Loucy (cell line): ENCODE results near the gene NHSL2.

ENCODE experiments used
- H2AFZ ChIP-seq: fragments of 200-600 bp; sonication (generic); 2 replicates; pipeline ENCODE4 v1.6.0; 2016; ENCODE audit warnings: antibody characterized with exemption, mild to moderate bottlenecking, low read length, moderate library complexity
- H3F3A ChIP-seq: fragments of 200-600 bp; 2 replicates; pipeline ENCODE4 v1.6.0; 2016; ENCODE audit warnings: antibody characterized with exemption, low read depth, mild to moderate bottlenecking
- H3K27me3 ChIP-seq: fragments of 200-600 bp; sonication (generic); 2 replicates; pipeline ENCODE4 v1.6.1; 2014; ENCODE audit warnings: low read length, mild to moderate bottlenecking; ENCODE audit not compliant: insufficient read depth, poor library complexity, severe bottlenecking
- H3K36me3 ChIP-seq: fragments of 200-600 bp; sonication (generic); 2 replicates; pipeline ENCODE4 v1.6.1; 2016; ENCODE audit warnings: low read length; ENCODE audit not compliant: insufficient read depth
- H3K4me1 ChIP-seq: fragments of 200-600 bp; sonication (generic); 2 replicates; pipeline ENCODE4 v1.5.1; 2014; ENCODE audit warnings: low read length, mild to moderate bottlenecking; ENCODE audit not compliant: insufficient read depth, poor library complexity, severe bottlenecking
- H3K4me2 ChIP-seq: fragments of 200-600 bp; sonication (generic); 2 replicates; pipeline ENCODE4 v1.6.0; 2014; ENCODE audit warnings: antibody characterized with exemption, low read length, low read depth, mild to moderate bottlenecking; ENCODE audit not compliant: poor library complexity, severe bottlenecking
- H3K4me3 ChIP-seq: fragments of 200-600 bp; sonication (generic); 2 replicates; pipeline ENCODE4 v1.5.1; 2014; ENCODE audit warnings: low read length, mild to moderate bottlenecking, mixed read lengths; ENCODE audit not compliant: poor library complexity, severe bottlenecking
- H3K79me2 ChIP-seq: fragments of 200-600 bp; sonication (generic); 2 replicates; pipeline ENCODE4 v1.6.1; 2014; ENCODE audit warnings: low read length; ENCODE audit not compliant: insufficient read depth
- H3K9ac ChIP-seq: fragments of 200-600 bp; sonication (generic); 2 replicates; pipeline ENCODE4 v1.6.0; 2014; ENCODE audit warnings: mild to moderate bottlenecking, low read depth, low read length, moderate library complexity; ENCODE audit not compliant: poor library complexity, severe bottlenecking
- H3K9me2 ChIP-seq: fragments of 200-600 bp; sonication (generic); replicated peaks from 2 replicates; pipeline ENCODE4 v1.6.1; 2016; ENCODE audit warnings: low read depth, low read length, mixed read lengths
- H3K9me3 ChIP-seq: fragments of 200-600 bp; sonication (generic); 2 replicates; pipeline ENCODE4 v1.6.1; 2014; ENCODE audit warnings: mild to moderate bottlenecking, antibody characterized with exemption, low read length, low read depth; ENCODE audit not compliant: insufficient read depth
- H4K20me1 ChIP-seq: fragments of 200-600 bp; sonication (generic); 2 replicates; pipeline ENCODE4 v1.6.0; 2014; ENCODE audit warnings: antibody characterized with exemption, low read length, mild to moderate bottlenecking; ENCODE audit not compliant: insufficient read depth, poor library complexity, severe bottlenecking
- CTCF ChIP-seq: fragments of 200-600 bp; sonication (generic); conservative IDR thresholded peaks from 2 replicates; pipeline ENCODE4 v1.5.1; 2014; ENCODE audit warnings: mild to moderate bottlenecking, antibody characterized with exemption, low read length
- EZH2phosphoT487 ChIP-seq: fragments of 200-600 bp; IDR thresholded peaks from 2 replicates; pipeline ENCODE4 v1.6.1; 2018; ENCODE audit warnings: antibody characterized with exemption, mild to moderate bottlenecking, moderate library complexity, borderline replicate concordance

NHSL2 gene

GRCh38 chrX:72107320-72107719, 196.7 kb downstream of the NHSL2 start:
- no peak overlapping the region for H3K4me2 ChIP-seq
- no peaks in the 10 kb centered on the region for H3K36me3 ChIP-seq
- no peaks in the 10 kb centered on the region for H4K20me1 ChIP-seq
- no peak overlapping the region for H2AFZ ChIP-seq
- H3K9me2 ChIP-seq, result no peaks in the 10 kb centered on the region
- no peaks in the 10 kb centered on the region for H3K9me3 ChIP-seq
- TF ChIP-seq EZH2phosphoT487, result no peak
- 0 out of 2 replicates have a peak, but pooled peaks have one; percentile 9 for TF ChIP-seq CTCF
- H3K9ac ChIP-seq, result no peak overlapping the region
- H3F3A ChIP-seq, result no peaks in the 10 kb centered on the region
- no peaks in the 10 kb centered on the region for H3K27me3 ChIP-seq
- H3K4me3 ChIP-seq, result no peak overlapping the region
- H3K79me2 ChIP-seq, result no peaks in the 10 kb centered on the region
- H3K4me1 ChIP-seq, result peaks cover 21% of the 10 kb centered on the region

DNA sequence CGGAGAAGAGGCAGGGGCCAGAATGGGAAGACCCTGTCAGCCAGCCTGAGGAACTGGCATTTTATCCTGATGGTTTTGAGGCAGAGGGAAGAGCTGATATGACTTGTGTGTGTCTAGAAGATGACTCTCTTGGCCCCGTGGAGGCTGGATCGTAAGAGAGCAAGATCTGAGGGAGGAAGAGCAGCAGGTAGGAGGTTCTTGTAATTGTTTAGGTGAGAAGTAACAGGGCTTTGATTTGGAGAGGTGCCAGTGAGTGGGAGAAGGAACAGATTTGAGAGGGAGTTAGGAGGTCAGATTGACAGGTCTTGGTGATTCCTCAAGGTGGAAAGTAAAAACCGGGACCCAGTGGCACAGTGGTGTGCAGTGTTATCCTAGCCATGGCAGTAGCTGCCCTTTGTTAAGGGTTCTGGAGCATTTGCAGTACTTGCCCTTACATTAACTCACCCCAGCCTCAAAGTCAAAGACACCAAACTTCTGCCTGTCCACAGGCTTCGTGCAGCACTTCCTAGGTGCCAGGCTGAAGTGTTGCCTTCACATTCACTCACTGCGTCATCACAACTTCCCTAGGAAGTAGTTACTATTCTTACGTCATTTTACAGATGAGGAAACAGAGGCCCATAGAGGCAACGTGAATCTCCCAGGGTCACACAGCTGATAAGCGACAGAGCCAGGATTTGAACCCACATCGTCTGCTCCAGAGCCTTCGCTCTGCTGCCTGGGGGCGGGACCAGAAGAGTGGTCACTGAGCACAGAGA, 197.4 kb downstream of the NHSL2 start:
- H3K36me3 ChIP-seq, result no peaks in the 10 kb centered on the region
- H3K4me1 ChIP-seq, result peaks cover 15% of the 10 kb centered on the region
- no peak overlapping the region for H3K4me2 ChIP-seq
- H3K9me2 ChIP-seq, result no peaks in the 10 kb centered on the region
- no peak overlapping the region for H3K4me3 ChIP-seq
- H3K27me3 ChIP-seq, result no peaks in the 10 kb centered on the region
- no peak overlapping the region for H3K9ac ChIP-seq
- H2AFZ ChIP-seq, result no peak overlapping the region
- no peaks in the 10 kb centered on the region for H4K20me1 ChIP-seq
- no peak for TF ChIP-seq CTCF
- no peak for TF ChIP-seq EZH2phosphoT487
- H3K9me3 ChIP-seq, result no peaks in the 10 kb centered on the region
- H3K79me2 ChIP-seq, result no peaks in the 10 kb centered on the region
- no peaks in the 10 kb centered on the region for H3F3A ChIP-seq

DNA sequence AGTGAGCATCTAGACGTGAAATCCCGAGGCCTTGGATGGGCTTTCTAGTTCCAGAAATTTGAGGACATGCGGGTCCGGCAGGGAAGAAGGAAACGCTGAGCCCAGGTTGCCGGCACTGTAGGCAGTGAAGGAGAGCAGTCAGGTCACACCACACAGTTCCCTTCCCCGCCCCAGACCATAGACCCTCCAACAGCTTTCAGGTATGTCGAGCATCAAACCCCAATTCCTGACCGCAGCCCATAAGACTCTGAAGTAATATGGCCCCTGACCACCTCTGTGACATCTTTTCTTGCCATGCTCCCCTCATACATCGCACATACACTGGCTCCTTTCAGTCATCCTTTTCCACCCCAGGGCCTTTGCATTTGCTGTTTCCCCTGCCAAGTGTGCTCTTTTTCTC, 198.0 kb downstream of the NHSL2 start:
- H2AFZ ChIP-seq, result no peak overlapping the region
- H3K4me2 ChIP-seq, result no peak overlapping the region
- peaks cover 19% of the 10 kb centered on the region for H3K4me1 ChIP-seq
- no peaks in the 10 kb centered on the region for H3K9me3 ChIP-seq
- H4K20me1 ChIP-seq, result no peaks in the 10 kb centered on the region
- H3F3A ChIP-seq, result no peaks in the 10 kb centered on the region
- H3K9ac ChIP-seq, result no peak overlapping the region
- no peaks in the 10 kb centered on the region for H3K36me3 ChIP-seq
- H3K27me3 ChIP-seq, result no peaks in the 10 kb centered on the region
- no peaks in the 10 kb centered on the region for H3K79me2 ChIP-seq
- H3K9me2 ChIP-seq, result no peaks in the 10 kb centered on the region
- TF ChIP-seq EZH2phosphoT487 (no peak), CTCF (no peak)
- no peak overlapping the region for H3K4me3 ChIP-seq
